GM23338 (cell line): ENCODE results near the gene CLCN2. TPM values are rescaled to one million over a fixed set of nuclear protein-coding genes. Genes with fewer than 3 reads are reported as not detected.

ENCODE experiments used
- ATAC-seq: fragments of 200-7000 bp; cut with Tn5 transposase; 3 replicates; pipeline ENCODE4 v1.9.1; 2020
- DNase-seq: peaks from one replicate; pipeline ENCODE4 v3.0.0-alpha.2; 2015; ENCODE audit warnings: low spot score
- H2AFZ ChIP-seq: fragments of 200-600 bp; sonication (generic); 2 replicates; pipeline ENCODE4 v1.8.0; 2016; ENCODE audit warnings: antibody characterized with exemption, mild to moderate bottlenecking, moderate library complexity
- H3F3A ChIP-seq: fragments of 200-600 bp; sonication (generic); replicated peaks from 2 replicates; pipeline ENCODE4 v1.8.0; 2017; ENCODE audit warnings: antibody characterized with exemption, mixed run types, low read depth
- H3K27ac ChIP-seq: fragments of 200-600 bp; sonication (generic); 2 replicates; pipeline ENCODE4 v1.6.1; 2016; ENCODE audit warnings: low read depth
- H3K27me3 ChIP-seq: fragments of 200-600 bp; sonication (generic); 2 replicates; pipeline ENCODE4 v1.8.0; 2016; ENCODE audit warnings: mild to moderate bottlenecking, mixed run types, moderate library complexity; ENCODE audit not compliant: insufficient read depth
- H3K36me3 ChIP-seq: fragments of 200-600 bp; sonication (generic); 2 replicates; pipeline ENCODE4 v1.8.0; 2016; ENCODE audit warnings: mild to moderate bottlenecking; ENCODE audit not compliant: insufficient read depth
- H3K4me1 ChIP-seq: fragments of 200-600 bp; sonication (generic); 2 replicates; pipeline ENCODE4 v1.8.0; 2016; ENCODE audit warnings: mild to moderate bottlenecking, moderate library complexity; ENCODE audit not compliant: insufficient read depth
- H3K4me2 ChIP-seq: fragments of 200-600 bp; sonication (generic); 2 replicates; pipeline ENCODE4 v1.7.1; 2017; ENCODE audit warnings: mixed run types
- H3K4me3 ChIP-seq: fragments of 200-600 bp; sonication (generic); 2 replicates; pipeline ENCODE4 v1.6.1; 2016; ENCODE audit warnings: mixed run types
- H3K79me2 ChIP-seq: fragments of 200-600 bp; sonication (generic); replicated peaks from 2 replicates; pipeline ENCODE4 v1.8.0; 2017; ENCODE audit warnings: mild to moderate bottlenecking; ENCODE audit not compliant: insufficient read depth
- H3K9me2 ChIP-seq: fragments of 200-600 bp; sonication (generic); 2 replicates; pipeline ENCODE4 v1.8.0; 2017; ENCODE audit not compliant: insufficient read depth
- H4K20me1 ChIP-seq: fragments of 200-600 bp; sonication (generic); replicated peaks from 2 replicates; pipeline ENCODE4 v1.8.0; 2017; ENCODE audit warnings: mild to moderate bottlenecking; ENCODE audit not compliant: insufficient read depth
- H3K27ac Mint-ChIP-seq: 2 replicates; pipeline ENCODE4 v1.8.0; 2020; ENCODE audit warnings: inconsistent platforms, mild to moderate bottlenecking, moderate library complexity, mixed read lengths
- H3K27me3 Mint-ChIP-seq: 3 replicates; pipeline ENCODE4 v1.8.0; 2022; ENCODE audit warnings: low read depth, mild to moderate bottlenecking, moderate library complexity, mixed read lengths, inconsistent platforms; ENCODE audit not compliant: insufficient read depth, poor library complexity
- H3K36me3 Mint-ChIP-seq: 3 replicates; pipeline ENCODE4 v1.8.0; 2021; ENCODE audit warnings: low read depth, mild to moderate bottlenecking, inconsistent platforms, moderate library complexity, mixed read lengths
- H3K4me1 Mint-ChIP-seq: 3 replicates; pipeline ENCODE4 v1.8.0; 2020; ENCODE audit warnings: mild to moderate bottlenecking, inconsistent platforms, mixed read lengths
- H3K4me3 Mint-ChIP-seq: 3 replicates; pipeline ENCODE4 v1.8.0; 2021; ENCODE audit warnings: moderate library complexity, mild to moderate bottlenecking, inconsistent platforms, mixed read lengths
- H3K9me3 Mint-ChIP-seq: 3 replicates; pipeline ENCODE4 v1.8.0; 2020; ENCODE audit warnings: moderate library complexity, mild to moderate bottlenecking, inconsistent platforms, mixed read lengths
- CREB1 ChIP-seq: fragments of 250-450 bp; sonication (Bioruptor Pico); IDR thresholded peaks from 2 replicates; pipeline ENCODE4 v1.5.0; 2020; ENCODE audit warnings: low read depth, mild to moderate bottlenecking, moderate library complexity
- CTCF ChIP-seq, 2 experiments: fragments of 200-600 bp in 1 of 2; sonication (generic) in 1 of 2; conservative IDR thresholded peaks; 2 replicates each; pipeline versions ENCODE4 v1.5.1 to v1.6.1; 2016 to 2017; ENCODE audit warnings: antibody characterized with exemption in 2 of 2, low read depth in 2 of 2, mild to moderate bottlenecking in 2 of 2, moderate library complexity in 1 of 2
- ETS1 ChIP-seq: IDR thresholded peaks from 2 replicates; pipeline ENCODE4 v1.6.1; 2016; ENCODE audit warnings: antibody characterized with exemption
- EZH2phosphoT487 ChIP-seq: fragments of 200-600 bp; sonication (generic); IDR thresholded peaks from one replicate; pipeline ENCODE4 v1.8.1; 2018; ENCODE audit warnings: antibody characterized with exemption; ENCODE audit not compliant: unreplicated experiment
- JUNB ChIP-seq: IDR thresholded peaks from one replicate; pipeline ENCODE4 v1.6.1; 2016; ENCODE audit warnings: antibody characterized with exemption; ENCODE audit not compliant: unreplicated experiment
- POLR2AphosphoS5 ChIP-seq: IDR thresholded peaks from 2 replicates; pipeline ENCODE4 v1.6.1; 2016; ENCODE audit warnings: antibody characterized with exemption, low read depth
- REST ChIP-seq: IDR thresholded peaks from one replicate; pipeline ENCODE4 v1.6.1; 2018; ENCODE audit warnings: antibody characterized with exemption; ENCODE audit not compliant: unreplicated experiment
- STAT1 ChIP-seq: IDR thresholded peaks from one replicate; pipeline ENCODE4 v1.6.1; 2016; ENCODE audit warnings: antibody characterized with exemption; ENCODE audit not compliant: unreplicated experiment
- ZNF114 ChIP-seq: fragments of 250-450 bp; sonication (Bioruptor Pico); IDR thresholded peaks from 2 replicates; pipeline ENCODE4 v1.5.0; 2020; ENCODE audit warnings: mild to moderate bottlenecking, moderate library complexity
- ZNF331 ChIP-seq: fragments of 250-450 bp; sonication (Bioruptor Pico); IDR thresholded peaks from 2 replicates; pipeline ENCODE4 v1.5.0; 2020; ENCODE audit warnings: low read depth, mild to moderate bottlenecking, moderate library complexity
- ZNF462 ChIP-seq: fragments of 250-450 bp; sonication (Bioruptor Pico); IDR thresholded peaks from 2 replicates; pipeline ENCODE4 v1.5.0; 2020; ENCODE audit warnings: mild to moderate bottlenecking, moderate library complexity
- polyA plus RNA-seq: library from polyadenylated mRNA; unstranded; fragments of >200 nt; fragmentation: Nextera tagmentation; extraction: Ambion mirVana; gene quantifications from 2 replicates; pipeline ENCODE4 v1.2.1, GENCODE V29; 2016
- total RNA-seq: library from RNA; depleted of rRNA; stranded (reverse); fragments of >200 nt; shearing (Covaris generic); gene quantifications from 2 replicates; pipeline ENCODE4 v1.2.3, GENCODE V29; 2014

Gene CLCN2
- total and polyA plus RNA-seq, 2 experiments from 2014 or later = 7.0 to 9.2 TPM

GRCh38 chr3:184345317-184346144 lies 15.9 kb downstream of the CLCN2 start:
- Histone ChIP-seq H4K20me1 (peaks cover 7% of the 10 kb centered on the region; the same call in 1 of the 2 replicates), H3K4me1 (0 out of 2 replicates have a peak, but pooled peaks cover 4% of the 10 kb centered on the region), H3K27me3 (no peaks in the 10 kb centered on the region), H3K4me2 (0 out of 2 replicates have a peak overlapping the region, but pooled peaks have one; percentile 18), H3K79me2 (peaks cover 3% of the 10 kb centered on the region; the same call in 1 of the 2 replicates), H3K27ac (no peak overlapping the region), H2AFZ (no peak overlapping the region), H3F3A (no peaks in the 10 kb centered on the region), H3K4me3 (no peak overlapping the region), H3K36me3 (no peaks in the 10 kb centered on the region), H3K9me2 (no peaks in the 10 kb centered on the region)
- TF ChIP-seq CTCF (conservative IDR thresholded peaks at IDR 0.05; ENCODE audit: low read depth in 2 of 2) (peak; percentile 60 to 67), ZNF462 (CRISPR knock-in tag) (no peak), ZNF331 (CRISPR knock-in tag) (no peak), ETS1 (no peak), EZH2phosphoT487 (no peak), STAT1 (no peak), POLR2AphosphoS5 (0 out of 2 replicates have a peak, but pooled peaks have one; percentile 19), JUNB (no peak), CREB1 (CRISPR knock-in tag) (no peak), REST (no peak), ZNF114 (no peak)
- Mint-ChIP-seq H3K4me1 (peaks cover 20% of the 10 kb centered on the region), H3K9me3 (no peaks in the 10 kb centered on the region), H3K36me3 (peaks cover 18% of the 10 kb centered on the region), H3K27ac (peak overlapping the region; percentile 90), H3K27me3 (peaks cover 14% of the 10 kb centered on the region), H3K4me3 (peak overlapping the region; percentile 53; the same call in 2 of the 3 replicates)
- peak; percentile 92 for ATAC-seq
- peak; percentile 94 for DNase-seq
